Measurements from ENCODE around the gene ACADL. TPM values are rescaled to one million over a fixed set of nuclear protein-coding genes. Genes with fewer than 3 reads are reported as not detected.

Gene ACADL
- 4.8 TPM for total RNA-seq

GRCh38 chr2:210224941-210225672, at the start of gene ACADL:
TSS of gene ACADL (minus strand) at chr2:210225447. CDS start at chr2:210225263, 184 bp downstream.

GRCh38 chr2:210171309-210172218, 53.7 kb downstream of the ACADL start, which contains the start of gene KANSL1L:
TSS of gene KANSL1L (minus strand) at chr2:210171409. CDS start at chr2:210154582, 16,827 bp downstream.

Small RNAs within 50 kb of the gene (small RNA-seq; reads per million reads assigned to genes)
- not detected for gene RF00019

Other genes starting within 250 kb of the ACADL start
- 66.7 TPM for gene RPE, start 222.8 kb downstream of the ACADL start, total RNA-seq
- 82.4 TPM for gene KANSL1L, start 54.0 kb downstream of the ACADL start, total RNA-seq
- gene MYL1, start 89.7 kb upstream of the ACADL start, total RNA-seq = not detected

Data from diencephalon (tissue), 1 donor.